GM23338 (cell line): Measurements from ENCODE around the gene ZXDA.

Source experiments
- CTCF ChIP-seq, 2 experiments: fragments of 200-600 bp in 1 of 2; sonication (generic) in 1 of 2; conservative IDR thresholded peaks; 2 replicates each; pipeline versions ENCODE4 v1.5.1 to v1.6.1; 2016 to 2017; ENCODE audit warnings: antibody characterized with exemption in 2 of 2, low read depth in 2 of 2, mild to moderate bottlenecking in 2 of 2, moderate library complexity in 1 of 2
- POLR2AphosphoS5 ChIP-seq: IDR thresholded peaks from 2 replicates; pipeline ENCODE4 v1.6.1; 2016; ENCODE audit warnings: antibody characterized with exemption, low read depth

DNA sequence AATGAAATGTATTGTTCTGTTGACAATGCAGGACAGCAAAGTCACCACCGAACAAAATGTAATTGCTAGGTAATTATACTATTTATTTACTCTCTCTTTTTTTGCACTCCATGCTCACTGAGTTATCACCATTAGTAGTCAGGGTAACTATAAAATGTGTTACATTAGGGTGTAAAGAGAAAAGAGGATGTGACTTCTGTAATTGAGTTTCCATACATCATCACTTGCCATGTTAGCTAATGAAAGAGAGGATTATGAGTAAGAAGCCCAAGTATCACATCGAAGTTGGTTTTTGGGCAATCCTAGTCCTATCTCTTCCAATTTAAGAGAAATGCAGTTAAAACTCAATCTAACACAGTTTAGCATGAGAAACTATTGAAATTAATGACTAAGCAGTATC, 7.6 kb downstream of the ZXDA start:
- TF ChIP-seq CTCF (conservative IDR thresholded peaks at IDR 0.05; ENCODE audit: low read depth in 2 of 2), result no peak
- no peak for TF ChIP-seq POLR2AphosphoS5
